Measurements from ENCODE around the gene SORCS3. TPM values are rescaled to one million over a fixed set of nuclear protein-coding genes. Genes with fewer than 3 reads are reported as not detected.

The SORCS3 gene
- total RNA-seq, 1 experiment from 2014 or later: 0.18 TPM

- no TSS peak for BruUV-seq (replicated peaks)
- peak; percentile 36 to 66 for TF ChIP-seq CTCF (IDR thresholded peaks at IDR 0.05; ENCODE audit: insufficient read depth in 1 of 2, low read depth in 1 of 2, low read length in 1 of 2, severe bottlenecking in 1 of 2, unreplicated experiment in 1 of 2)
- no peaks in the 10 kb centered on the region for H3K36me3 ChIP-seq (ENCODE audit: control insufficient read depth, insufficient read depth, low read length)
- ChIA-PET POLR2A (no interaction called here), CTCF (interaction anchor here (0.7 to 0.9 kb wide), 6 partner anchors 27 to 902 kb away, joined by 3 to 6 read pairs (median 3); partner anchors contain the start of gene SORCS3)
- DNase-seq: peak in 1 of 2 experiments; percentile 47
- no peaks in the 10 kb centered on the region for H3K9me3 ChIP-seq
- H3K4me1 Mint-ChIP-seq (ENCODE audit: low read depth, unreplicated experiment): no peaks in the 10 kb centered on the region
- H3K27me3 ChIP-seq (replicated peaks; ENCODE audit: control insufficient read depth, insufficient read depth, low read length): no peaks in the 10 kb centered on the region
- H3K36me3 Mint-ChIP-seq (ENCODE audit: insufficient read depth, unreplicated experiment): no peaks in the 10 kb centered on the region
- intact Hi-C loops (cut with micrococcal nuclease; ENCODE audit: unreplicated experiment): loop anchor here (1.0 kb wide), 2 partner anchors 34 to 208 kb away; no protein-coding TSS in a partner anchor
- no peak overlapping the region for H3K4me3 ChIP-seq (ENCODE audit: low read depth, low read length)
- no peak overlapping the region for H3K27ac Mint-ChIP-seq (ENCODE audit: unreplicated experiment)
- no peaks in the 10 kb centered on the region for H3K9me3 Mint-ChIP-seq (ENCODE audit: unreplicated experiment)
- H3K4me1 ChIP-seq: no peaks in the 10 kb centered on the region
- H3K4me3 Mint-ChIP-seq (ENCODE audit: unreplicated experiment): no peak overlapping the region
- no peaks in the 10 kb centered on the region for H3K27me3 Mint-ChIP-seq (ENCODE audit: insufficient read depth, unreplicated experiment)
Measured at GRCh38 chr10:104614245-104614831, 26.8 kb upstream of the SORCS3 start.

DNA sequence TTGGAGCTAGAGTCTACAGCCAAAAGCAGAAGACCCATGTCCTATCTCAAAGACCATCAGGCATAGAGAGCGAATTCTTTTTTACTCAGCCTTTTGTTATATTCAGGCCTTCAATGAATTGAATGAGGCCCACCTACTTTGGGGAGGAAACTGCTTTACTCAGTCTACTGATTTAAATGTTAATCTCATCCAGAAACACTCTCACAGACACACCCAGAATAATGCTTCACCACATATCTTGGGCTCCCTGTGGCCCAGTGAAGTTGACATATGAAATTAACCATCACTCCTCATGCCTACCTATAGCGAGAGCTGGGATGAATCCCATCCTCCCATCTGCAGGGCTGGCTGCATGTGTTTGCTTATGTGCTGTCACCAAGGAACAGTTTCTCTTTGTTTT, 26.0 kb upstream of the SORCS3 start:
- DNase-seq: no peak
- Histone ChIP-seq H3K9me3 (no peaks in the 10 kb centered on the region), H3K27me3 (replicated peaks; ENCODE audit: control insufficient read depth, insufficient read depth, low read length) (no peaks in the 10 kb centered on the region), H3K4me1 (no peaks in the 10 kb centered on the region), H3K36me3 (ENCODE audit: control insufficient read depth, insufficient read depth, low read length) (no peaks in the 10 kb centered on the region), H3K4me3 (ENCODE audit: low read depth, low read length) (no peak overlapping the region)
- Mint-ChIP-seq H3K36me3 (ENCODE audit: insufficient read depth, unreplicated experiment) (no peaks in the 10 kb centered on the region), H3K4me1 (ENCODE audit: low read depth, unreplicated experiment) (no peaks in the 10 kb centered on the region), H3K9me3 (ENCODE audit: unreplicated experiment) (no peaks in the 10 kb centered on the region), H3K27me3 (ENCODE audit: insufficient read depth, unreplicated experiment) (no peaks in the 10 kb centered on the region), H3K4me3 (ENCODE audit: unreplicated experiment) (no peak overlapping the region), H3K27ac (ENCODE audit: unreplicated experiment) (no peak overlapping the region)
- intact Hi-C loops (cut with micrococcal nuclease; ENCODE audit: unreplicated experiment): no loop called here
- CTCF ChIA-PET: interaction anchor here (0.9 kb wide), 1 partner anchor 326 kb away, joined by 3 read pairs; no protein-coding TSS in a partner anchor
- no TSS peak for BruUV-seq (replicated peaks)
- POLR2A ChIA-PET: no interaction called here
- TF ChIP-seq CTCF (IDR thresholded peaks at IDR 0.05; ENCODE audit: insufficient read depth in 1 of 2, low read depth in 1 of 2, low read length in 1 of 2, severe bottlenecking in 1 of 2, unreplicated experiment in 1 of 2): no peak

GRCh38 chr10:104617831-104618230, 23.3 kb upstream of the SORCS3 start:
- Mint-ChIP-seq H3K27ac (ENCODE audit: unreplicated experiment) (no peak overlapping the region), H3K36me3 (ENCODE audit: insufficient read depth, unreplicated experiment) (no peaks in the 10 kb centered on the region), H3K4me3 (ENCODE audit: unreplicated experiment) (no peak overlapping the region), H3K27me3 (ENCODE audit: insufficient read depth, unreplicated experiment) (peaks cover 2% of the 10 kb centered on the region), H3K9me3 (ENCODE audit: unreplicated experiment) (no peaks in the 10 kb centered on the region), H3K4me1 (ENCODE audit: low read depth, unreplicated experiment) (no peaks in the 10 kb centered on the region)
- no peaks in the 10 kb centered on the region for H3K27me3 ChIP-seq (replicated peaks; ENCODE audit: control insufficient read depth, insufficient read depth, low read length)
- H3K4me1 ChIP-seq: no peaks in the 10 kb centered on the region
- H3K36me3 ChIP-seq (ENCODE audit: control insufficient read depth, insufficient read depth, low read length): no peaks in the 10 kb centered on the region
- no peak overlapping the region for H3K4me3 ChIP-seq (ENCODE audit: low read depth, low read length)
- CTCF ChIA-PET: no interaction called here
- intact Hi-C loops (cut with micrococcal nuclease; ENCODE audit: unreplicated experiment): no loop called here
- POLR2A ChIA-PET: no interaction called here
- no peaks in the 10 kb centered on the region for H3K9me3 ChIP-seq
- DNase-seq: no peak
- no peak for TF ChIP-seq CTCF (IDR thresholded peaks at IDR 0.05; ENCODE audit: insufficient read depth in 1 of 2, low read depth in 1 of 2, low read length in 1 of 2, severe bottlenecking in 1 of 2, unreplicated experiment in 1 of 2)
- BruUV-seq (replicated peaks): no TSS peak

All from Caco-2 (cell line).